Spleen (tissue), 7 donors: ENCODE results near the gene MEFV.
"Not testable (repeated sequence)": the region's sequence is repeated elsewhere in the genome, so short reads cannot be mapped to it uniquely, and the experiment has no call there.

ENCODE experiments used
- POLR2A ChIP-seq, 3 donors: fragments of 450-650 bp; IDR thresholded peaks; one replicate each; pipeline ENCODE4 v1.5.1; 2017; ENCODE audit warnings: antibody characterized with exemption in 3 of 3, mild to moderate bottlenecking in 1 of 3
- POLR2AphosphoS5 ChIP-seq, 3 donors: sonication (generic); formaldehyde crosslinking; IDR thresholded peaks; one replicate each; pipeline ENCODE4 v1.5.1; 2017; ENCODE audit warnings: antibody characterized with exemption in 3 of 3
- TF ChIP-seq, protein P1 (sequence below), 11 experiments: fragments of 200-600 bp in 7 of 11; fragments of 450-650 bp in 4 of 11; sonication (generic) in 4 of 11; IDR thresholded peaks in 8 of 11; conservative IDR thresholded peaks in 3 of 11; 1 replicate in 7 of 11; 2 replicates in 4 of 11; pipeline versions ENCODE4 v1.4.0 to v1.8.0; 2016 to 2021; ENCODE audit warnings: antibody characterized with exemption in 11 of 11, inconsistent platforms in 4 of 11, mild to moderate bottlenecking in 1 of 11
- donor health status: DM: no; HTN: no; CAD: no; lungs with moderate emphysema.
- donor health status: DM: no; HTN: no; CAD: no.
- donor health status: DM: no; HTN: no; CAD: no.

- TF ChIP-seq, protein P1, sequence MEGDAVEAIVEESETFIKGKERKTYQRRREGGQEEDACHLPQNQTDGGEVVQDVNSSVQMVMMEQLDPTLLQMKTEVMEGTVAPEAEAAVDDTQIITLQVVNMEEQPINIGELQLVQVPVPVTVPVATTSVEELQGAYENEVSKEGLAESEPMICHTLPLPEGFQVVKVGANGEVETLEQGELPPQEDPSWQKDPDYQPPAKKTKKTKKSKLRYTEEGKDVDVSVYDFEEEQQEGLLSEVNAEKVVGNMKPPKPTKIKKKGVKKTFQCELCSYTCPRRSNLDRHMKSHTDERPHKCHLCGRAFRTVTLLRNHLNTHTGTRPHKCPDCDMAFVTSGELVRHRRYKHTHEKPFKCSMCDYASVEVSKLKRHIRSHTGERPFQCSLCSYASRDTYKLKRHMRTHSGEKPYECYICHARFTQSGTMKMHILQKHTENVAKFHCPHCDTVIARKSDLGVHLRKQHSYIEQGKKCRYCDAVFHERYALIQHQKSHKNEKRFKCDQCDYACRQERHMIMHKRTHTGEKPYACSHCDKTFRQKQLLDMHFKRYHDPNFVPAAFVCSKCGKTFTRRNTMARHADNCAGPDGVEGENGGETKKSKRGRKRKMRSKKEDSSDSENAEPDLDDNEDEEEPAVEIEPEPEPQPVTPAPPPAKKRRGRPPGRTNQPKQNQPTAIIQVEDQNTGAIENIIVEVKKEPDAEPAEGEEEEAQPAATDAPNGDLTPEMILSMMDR (IDR thresholded peaks at IDR 0.05 in 8 of 11, conservative IDR thresholded peaks at IDR 0.05 in 3 of 11) = not testable (repeated sequence)
- not testable (repeated sequence) for TF ChIP-seq POLR2A, POLR2AphosphoS5 (IDR thresholded peaks at IDR 0.05)
Measured at GRCh38 chr16:3197694-3198333, 58.6 kb downstream of the MEFV start.
